Stomach (tissue), 9 donors: Measurements from ENCODE around the gene TMEM185A. TPM values are rescaled to one million over a fixed set of nuclear protein-coding genes. Genes with fewer than 3 reads are reported as not detected.

Experiments used
- DNase-seq, 2 donors: peaks; one replicate each; pipeline versions ENCODE4 v3.0.0 to v3.0.0-alpha.2; 2013 to 2019
- H3K27ac ChIP-seq, 5 donors: fragments of 200-600 bp in 4 of 5; sonication (generic) in 4 of 5; one replicate each; pipeline ENCODE4 v1.5.1; 2013 to 2019; ENCODE audit warnings: mild to moderate bottlenecking in 1 of 5, moderate library complexity in 1 of 5
- H3K27me3 ChIP-seq, 3 donors: fragments of 200-600 bp; sonication (generic); one replicate each; pipeline ENCODE4 v1.5.1; 2017 to 2019; ENCODE audit warnings: mixed run types in 1 of 3
- H3K36me3 ChIP-seq, 4 donors: fragments of 200-600 bp; sonication (generic); 1 replicate in 3 of 4; 2 replicates in 1 of 4; pipeline ENCODE4 v1.5.1; 2016 to 2019
- H3K4me1 ChIP-seq, 4 donors: fragments of 200-600 bp; sonication (generic); one replicate each; pipeline ENCODE4 v1.5.1; 2016 to 2019
- H3K4me3 ChIP-seq, 4 donors: fragments of 200-600 bp; sonication (generic) in 3 of 4; one replicate each; pipeline ENCODE4 v1.5.1; 2016 to 2019; ENCODE audit warnings: mild to moderate bottlenecking in 1 of 4
- H3K9me3 ChIP-seq, 4 donors: fragments of 200-600 bp; sonication (generic); one replicate each; pipeline ENCODE4 v1.5.1; 2016 to 2019
- EP300 ChIP-seq: sonication (generic); formaldehyde crosslinking; IDR thresholded peaks from one replicate; pipeline ENCODE4 v1.6.1; 2017; ENCODE audit warnings: antibody characterized with exemption
- POLR2A ChIP-seq, 4 donors: fragments of 450-650 bp; IDR thresholded peaks; one replicate each; pipeline ENCODE4 v1.6.1; 2016; ENCODE audit warnings: antibody characterized with exemption in 4 of 4, control low read depth in 2 of 4, mild to moderate bottlenecking in 1 of 4, moderate library complexity in 1 of 4
- POLR2AphosphoS5 ChIP-seq, 3 donors: sonication (generic); formaldehyde crosslinking; IDR thresholded peaks; one replicate each; pipeline ENCODE4 v1.6.1; 2016; ENCODE audit warnings: antibody characterized with exemption in 3 of 3
- WGBS, 5 donors: extraction: QIAGEN DNeasy Blood & Tissue Kit in 3 of 5; methylation state at CpG; one replicate each; pipeline versions ENCODE4 v1.1.5 to v1.1.7; 2013 to 2018; 5-methylcytosine and 5-hydroxymethylcytosine counted together
- intact Hi-C: fragments of 100-400 bp; cut with DNase I; formaldehyde crosslinking; loops from one replicate; pipeline ENCODE4 v1.15.1; 2023; ENCODE audit warnings: low total_unique reads
- polyA plus RNA-seq, 3 donors: library from polyadenylated mRNA; stranded (reverse); fragments of 200-250 nt; gene quantifications; one replicate each; pipeline ENCODE4 v1.2.3, GENCODE V29; 2013
- total RNA-seq, 5 donors: library from RNA; depleted of rRNA; stranded (reverse); fragments of >200 nt; gene quantifications; one replicate each; pipeline versions ENCODE4 v1.1.0 to v1.2.3, GENCODE V29; 2014 to 2016
- TF ChIP-seq, protein P1 (sequence below), 7 experiments: fragments of 450-650 bp in 4 of 7; fragments of 200-600 bp in 3 of 7; sonication (generic) in 3 of 7; IDR thresholded peaks; one replicate each; pipeline ENCODE4 v1.5.1; 2016 to 2019; ENCODE audit warnings: antibody characterized with exemption in 7 of 7, control low read depth in 2 of 7, mild to moderate bottlenecking in 1 of 7
- donor health status: healthy with polysubstance abuse.
- donor health status: Bipolar disorder and iron deficiency.
- donor health status: healthy.

Gene TMEM185A
- total and polyA plus RNA-seq, 8 donors: 3.5 to 22.0 (median 14.8) TPM

DNA sequence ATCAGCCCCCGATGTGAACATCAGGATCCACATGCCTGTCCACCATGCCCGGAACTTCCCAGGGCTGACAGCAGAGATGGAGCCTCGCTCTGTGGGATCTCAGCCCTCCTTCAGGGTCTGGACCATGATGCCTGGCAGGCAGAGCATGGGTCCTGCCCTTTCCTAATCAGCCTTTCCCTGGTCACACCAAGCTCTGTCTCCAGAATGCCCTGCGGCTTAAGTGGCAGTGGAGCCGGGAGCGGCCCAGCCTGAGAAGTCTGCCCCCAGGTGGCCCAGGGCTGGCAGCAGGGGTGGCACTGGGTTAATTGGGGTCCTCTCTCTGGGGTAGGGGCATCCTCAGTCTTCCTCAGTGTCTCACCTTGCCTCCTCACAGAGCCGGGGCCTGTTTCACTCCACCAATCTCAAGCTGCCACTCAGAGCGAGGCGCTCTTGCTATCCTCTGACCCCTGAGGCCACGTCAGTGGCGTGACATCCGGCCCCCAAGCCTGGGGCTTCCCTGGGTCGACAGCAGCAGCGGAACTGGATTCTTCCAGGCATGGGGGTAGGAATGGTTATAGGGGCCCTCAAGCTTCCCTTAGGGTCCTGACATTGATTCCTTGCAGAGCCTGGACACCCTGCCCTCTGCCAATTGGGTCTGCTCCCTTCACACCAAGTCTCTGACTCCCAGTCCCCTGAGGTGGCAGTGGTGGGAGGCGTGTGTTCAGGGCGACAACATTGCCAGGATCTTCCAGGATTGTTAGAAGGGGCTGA lies 20.8 kb upstream of the TMEM185A start:
- Histone ChIP-seq H3K4me3 (no peak overlapping the region), H3K36me3 (no peaks in the 10 kb centered on the region), H3K27ac (no peak overlapping the region), H3K9me3 (no peaks in the 10 kb centered on the region), H3K4me1 (no peaks in the 10 kb centered on the region), H3K27me3 (no peaks in the 10 kb centered on the region)
- intact Hi-C loops: no loop called here
- TF ChIP-seq POLR2A (IDR thresholded peaks at IDR 0.05): no peak
- TF ChIP-seq POLR2AphosphoS5 (IDR thresholded peaks at IDR 0.05): no peak
- no peak for TF ChIP-seq EP300
- TF ChIP-seq, protein P1, sequence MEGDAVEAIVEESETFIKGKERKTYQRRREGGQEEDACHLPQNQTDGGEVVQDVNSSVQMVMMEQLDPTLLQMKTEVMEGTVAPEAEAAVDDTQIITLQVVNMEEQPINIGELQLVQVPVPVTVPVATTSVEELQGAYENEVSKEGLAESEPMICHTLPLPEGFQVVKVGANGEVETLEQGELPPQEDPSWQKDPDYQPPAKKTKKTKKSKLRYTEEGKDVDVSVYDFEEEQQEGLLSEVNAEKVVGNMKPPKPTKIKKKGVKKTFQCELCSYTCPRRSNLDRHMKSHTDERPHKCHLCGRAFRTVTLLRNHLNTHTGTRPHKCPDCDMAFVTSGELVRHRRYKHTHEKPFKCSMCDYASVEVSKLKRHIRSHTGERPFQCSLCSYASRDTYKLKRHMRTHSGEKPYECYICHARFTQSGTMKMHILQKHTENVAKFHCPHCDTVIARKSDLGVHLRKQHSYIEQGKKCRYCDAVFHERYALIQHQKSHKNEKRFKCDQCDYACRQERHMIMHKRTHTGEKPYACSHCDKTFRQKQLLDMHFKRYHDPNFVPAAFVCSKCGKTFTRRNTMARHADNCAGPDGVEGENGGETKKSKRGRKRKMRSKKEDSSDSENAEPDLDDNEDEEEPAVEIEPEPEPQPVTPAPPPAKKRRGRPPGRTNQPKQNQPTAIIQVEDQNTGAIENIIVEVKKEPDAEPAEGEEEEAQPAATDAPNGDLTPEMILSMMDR (IDR thresholded peaks at IDR 0.05): no peak
- DNase-seq: no peak
- WGBS, 5 donors: 73 to 90% (median 81%) methylated on average over 7 to 16 of the region's 16 CpGs

DNA sequence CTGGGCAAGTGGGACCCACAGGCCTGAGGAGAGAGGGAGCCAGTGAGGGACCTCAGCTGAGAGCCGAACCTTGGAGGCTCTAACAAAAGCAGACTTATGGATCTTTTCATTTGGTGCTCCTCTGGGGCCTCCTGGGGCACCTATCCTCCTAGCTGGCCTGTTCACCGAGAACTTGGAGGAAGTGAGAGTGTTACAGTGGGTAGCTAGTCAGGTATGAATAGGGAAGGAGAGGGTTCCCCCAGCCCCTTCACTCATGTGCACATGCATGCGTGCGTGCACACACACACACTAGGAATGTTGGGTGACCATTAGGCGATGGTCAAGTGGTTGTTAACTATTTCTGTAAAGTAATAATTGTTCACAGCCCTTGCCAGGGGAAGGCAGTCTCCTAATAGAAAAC lies 18.6 kb upstream of the TMEM185A start:
- H3K27me3 ChIP-seq: no peaks in the 10 kb centered on the region
- DNase-seq: no peak
- no peaks in the 10 kb centered on the region for H3K9me3 ChIP-seq
- no peak overlapping the region for H3K27ac ChIP-seq
- H3K4me1 ChIP-seq: no peaks in the 10 kb centered on the region
- WGBS, 5 donors: 84 to 99% (median 91%) methylated on average over 4 to 5 of the region's 5 CpGs
- H3K36me3 ChIP-seq: no peaks in the 10 kb centered on the region
- no peak for TF ChIP-seq POLR2A (IDR thresholded peaks at IDR 0.05)
- TF ChIP-seq, protein P1 (IDR thresholded peaks at IDR 0.05): no peak
- no peak for TF ChIP-seq EP300
- TF ChIP-seq POLR2AphosphoS5 (IDR thresholded peaks at IDR 0.05): no peak
- intact Hi-C loops: no loop called here
- H3K4me3 ChIP-seq: no peak overlapping the region

DNA sequence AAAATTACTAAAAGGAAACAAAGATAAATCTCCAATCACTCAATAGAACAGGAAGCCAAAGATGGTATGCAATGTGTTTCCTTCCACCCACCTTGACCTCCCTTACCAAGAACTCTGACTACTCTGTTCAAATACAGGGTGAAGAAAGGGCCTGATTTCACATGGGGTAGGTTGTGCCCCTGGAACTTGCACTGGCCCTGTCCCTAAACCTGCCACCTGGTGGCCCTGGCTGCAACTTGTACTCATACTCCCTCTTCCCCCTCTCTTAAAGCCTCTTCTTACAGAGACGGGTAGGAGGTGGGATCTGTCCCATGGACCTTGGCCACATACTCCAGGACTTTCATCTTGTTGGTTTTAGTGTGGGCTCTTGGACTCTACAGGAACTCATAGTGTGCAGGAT lies 17.3 kb upstream of the TMEM185A start:
- Histone ChIP-seq H3K4me3 (no peak overlapping the region), H3K36me3 (no peaks in the 10 kb centered on the region), H3K4me1 (no peaks in the 10 kb centered on the region), H3K27ac (no peak overlapping the region), H3K9me3 (no peaks in the 10 kb centered on the region), H3K27me3 (no peaks in the 10 kb centered on the region)
- DNase-seq: no peak
- no peak for TF ChIP-seq POLR2AphosphoS5 (IDR thresholded peaks at IDR 0.05)
- no peak for TF ChIP-seq POLR2A (IDR thresholded peaks at IDR 0.05)
- TF ChIP-seq EP300: no peak
- TF ChIP-seq, protein P1 (IDR thresholded peaks at IDR 0.05): no peak
- intact Hi-C loops: no loop called here
- WGBS, 5 donors: 45 to 67% (median 65%) methylated on average over 1 of the region's 1 CpG

DNA sequence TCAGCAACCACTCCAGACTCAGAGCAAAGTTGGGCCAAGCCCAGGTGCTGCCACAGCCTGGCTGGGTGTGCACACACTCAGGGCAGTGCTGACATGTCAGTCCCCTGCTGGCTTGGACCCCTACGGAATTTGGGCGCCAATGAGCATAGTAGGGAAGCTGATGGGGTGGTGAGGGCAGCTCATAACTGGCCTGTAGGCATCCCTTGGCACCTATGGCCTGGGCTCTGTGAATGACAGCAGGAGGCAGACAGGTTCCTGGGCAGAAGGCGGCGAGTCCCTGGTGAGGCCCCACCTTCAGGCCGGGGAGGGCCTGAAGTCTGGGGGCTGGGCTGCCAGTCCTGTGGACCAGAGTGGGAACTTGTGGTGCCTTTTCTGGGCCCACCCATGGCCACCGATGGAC lies 15.9 kb upstream of the TMEM185A start:
- Histone ChIP-seq H3K27me3 (no peaks in the 10 kb centered on the region), H3K4me3 (no peak overlapping the region), H3K4me1 (no peaks in the 10 kb centered on the region), H3K9me3 (no peaks in the 10 kb centered on the region), H3K36me3 (no peaks in the 10 kb centered on the region), H3K27ac (no peak overlapping the region)
- WGBS, 5 donors: 77 to 98% (median 86%) methylated on average over 5 to 6 of the region's 6 CpGs; no CpG with 5 or more reads in 1 of the 5 donors
- no peak for DNase-seq
- TF ChIP-seq POLR2A (IDR thresholded peaks at IDR 0.05) (no peak), EP300 (no peak), POLR2AphosphoS5 (IDR thresholded peaks at IDR 0.05) (no peak)
- TF ChIP-seq, protein P1 (IDR thresholded peaks at IDR 0.05): no peak
- intact Hi-C loops: no loop called here
